Naive thymus-derived CD4-positive, alpha-beta T cell (primary cell): ENCODE data around the gene DAP3. TPM values are rescaled to one million over a fixed set of nuclear protein-coding genes. Genes with fewer than 3 reads are reported as not detected.
"Not testable (repeated sequence)": the region's sequence is repeated elsewhere in the genome, so short reads cannot be mapped to it uniquely, and the experiment has no call there.

Experiments
- ATAC-seq: fragments of 150-1000 bp; cut with Tn5 transposase; 2 replicates; pipeline ENCODE4 v1.10.0; 2021; ENCODE audit warnings: mild to moderate bottlenecking, moderate library complexity
- CTCF ChIA-PET: fragments of 350-600 bp; sonication (Branson Sonifier 250); formaldehyde crosslinking; loops from one replicate; lab custom pipeline; 2021; ENCODE audit warnings: antibody characterized with exemption; lab: Charles Lee
- POLR2A ChIA-PET: fragments of 350-600 bp; sonication (Branson Sonifier 250); formaldehyde crosslinking; loops from one replicate; lab custom pipeline; 2021; ENCODE audit warnings: antibody characterized with exemption, inconsistent platforms; lab: Charles Lee
- DNase-seq, 9 donors: peaks; one replicate each; pipeline versions ENCODE4 v3.0.0 to v3.0.0-alpha.2; 2020 to 2022; ENCODE audit warnings: mixed read lengths in 1 of 9
- H3K27ac ChIP-seq: one replicate; pipeline ENCODE4 v1.7.0; 2013; ENCODE audit warnings: mild to moderate bottlenecking, low read depth, low read length, moderate library complexity
- H3K27me3 ChIP-seq, 2 donors: one replicate each; pipeline ENCODE4 v1.7.0; 2013; ENCODE audit warnings: low read length in 2 of 2, mild to moderate bottlenecking in 2 of 2, moderate library complexity in 2 of 2; ENCODE audit not compliant: control insufficient read depth in 2 of 2, insufficient read depth in 2 of 2
- H3K36me3 ChIP-seq, 3 experiments: 1 replicate in 2 of 3; 2 replicates in 1 of 3; pipeline ENCODE4 v1.7.0; 2013; ENCODE audit warnings: low read length in 3 of 3, mild to moderate bottlenecking in 3 of 3, moderate library complexity in 1 of 3; ENCODE audit not compliant: insufficient read depth in 3 of 3, control insufficient read depth in 2 of 3
- H3K4me1 ChIP-seq, 2 donors: one replicate each; pipeline ENCODE4 v1.7.0; 2013; ENCODE audit warnings: low read length in 2 of 2, mild to moderate bottlenecking in 2 of 2, moderate library complexity in 1 of 2; ENCODE audit not compliant: control insufficient read depth in 2 of 2, insufficient read depth in 2 of 2
- H3K4me3 ChIP-seq: 2 replicates; pipeline ENCODE4 v1.7.0; 2013; ENCODE audit warnings: mild to moderate bottlenecking, low read length
- H3K9me3 ChIP-seq, 3 experiments: 1 replicate in 2 of 3; 2 replicates in 1 of 3; pipeline ENCODE4 v1.7.0; 2013; ENCODE audit warnings: low read length in 3 of 3; ENCODE audit not compliant: control insufficient read depth in 2 of 3
- H3K27ac Mint-ChIP-seq, 9 donors: one replicate each; pipeline ENCODE4 v1.8.0; 2020 to 2022; ENCODE audit warnings: mixed read lengths in 9 of 9, mild to moderate bottlenecking in 8 of 9, moderate library complexity in 5 of 9, inconsistent platforms in 2 of 9
- H3K27me3 Mint-ChIP-seq, 5 donors: one replicate each; pipeline ENCODE4 v1.8.0; 2021 to 2022; ENCODE audit warnings: mixed read lengths in 5 of 5, mild to moderate bottlenecking in 1 of 5
- H3K36me3 Mint-ChIP-seq, 5 donors: one replicate each; pipeline ENCODE4 v1.8.0; 2020 to 2022; ENCODE audit warnings: mixed read lengths in 5 of 5, mild to moderate bottlenecking in 3 of 5, inconsistent platforms in 1 of 5
- H3K4me1 Mint-ChIP-seq, 7 donors: one replicate each; pipeline ENCODE4 v1.8.0; 2020 to 2022; ENCODE audit warnings: mixed read lengths in 7 of 7, mild to moderate bottlenecking in 3 of 7, inconsistent platforms in 1 of 7
- H3K4me3 Mint-ChIP-seq, 10 donors: one replicate each; pipeline ENCODE4 v1.8.0; 2020 to 2022; ENCODE audit warnings: mild to moderate bottlenecking in 10 of 10, mixed read lengths in 10 of 10, moderate library complexity in 6 of 10, inconsistent platforms in 2 of 10
- H3K9me3 Mint-ChIP-seq, 11 donors: one replicate each; pipeline ENCODE4 v1.8.0; 2020 to 2022; ENCODE audit warnings: mixed read lengths in 11 of 11, mild to moderate bottlenecking in 4 of 11, inconsistent platforms in 1 of 11, moderate library complexity in 1 of 11
- intact Hi-C, 2 donors: fragments of 100-400 bp; cut with micrococcal nuclease; formaldehyde crosslinking; loops; one replicate each; pipeline ENCODE4 v1.15.1; 2023
- polyA plus RNA-seq, 2 donors: library from polyadenylated mRNA; unstranded; fragments of 300-500 nt; fragmentation: Illumina TruSeq; gene quantifications; one replicate each; pipeline ENCODE4 v1.2.3, GENCODE V29; 2021
- total RNA-seq, 6 experiments: library from RNA in 5 of 6; stranded (reverse) in 5 of 6; gene quantifications; 1 replicate in 5 of 6; 2 replicates in 1 of 6; pipeline ENCODE4 v1.2.3 and lab custom pipeline; 2021 to 2026

The DAP3 gene
- total and polyA plus RNA-seq, 7 experiments from 2014 or later = 111 to 155 (median 135) TPM

GRCh38 chr1:155759966-155760630 is 71.2 kb downstream of the DAP3 start:
- intact Hi-C loops = no loop called here
- Mint-ChIP-seq H3K36me3 (peaks cover 11 to 47% (median 32%) of the 10 kb centered on the region in 5 donors), H3K4me1 (peaks cover 0 to 6% (median 0%) of the 10 kb centered on the region in 7 donors), H3K4me3 (no peak overlapping the region), H3K27ac (peak overlapping the region in 3 of 9 donors; percentile 59 to 79 (median 67)), H3K27me3 (no peaks in the 10 kb centered on the region), H3K9me3 (no peaks in the 10 kb centered on the region)
- DNase-seq = no peak
- Histone ChIP-seq H3K4me3 (no peak overlapping the region), H3K27ac (no peak overlapping the region), H3K4me1 (no peaks in the 10 kb centered on the region), H3K27me3 (no peaks in the 10 kb centered on the region), H3K36me3 (peaks cover 17 to 81% (median 24%) of the 10 kb centered on the region in 3 experiments), H3K9me3 (no peaks in the 10 kb centered on the region)
- CTCF ChIA-PET = no interaction called here
- no peak for ATAC-seq
- POLR2A ChIA-PET = no interaction called here

- Histone ChIP-seq H3K4me1 (no peaks in the 10 kb centered on the region), H3K27ac (no peak overlapping the region), H3K27me3 (no peaks in the 10 kb centered on the region), H3K4me3 (no peak overlapping the region), H3K9me3 (no peaks in the 10 kb centered on the region), H3K36me3 (peaks cover 22 to 81% (median 24%) of the 10 kb centered on the region in 3 experiments)
- Mint-ChIP-seq H3K4me3 (no peak overlapping the region), H3K9me3 (no peaks in the 10 kb centered on the region), H3K36me3 (peaks cover 18 to 50% (median 40%) of the 10 kb centered on the region in 5 donors), H3K27me3 (no peaks in the 10 kb centered on the region), H3K4me1 (peaks cover 0 to 6% (median 0%) of the 10 kb centered on the region in 7 donors), H3K27ac (peak overlapping the region in 2 of 9 donors; percentile 2 to 79)
- ATAC-seq (no peak), DNase-seq (no peak)
- intact Hi-C loops = no loop called here
- CTCF ChIA-PET = no interaction called here
- POLR2A ChIA-PET = no interaction called here
These were observed 72.0 kb downstream of the DAP3 start for GRCh38 chr1:155760751-155761475.

GRCh38 chr1:155761736-155762405 is 73.0 kb downstream of the DAP3 start:
- H3K9me3 Mint-ChIP-seq = no peaks in the 10 kb centered on the region
- ChIA-PET CTCF (no interaction called here), POLR2A (interaction anchor here (0.6 kb wide), 1 partner anchor 44 kb away, joined by 3 read pairs; no protein-coding TSS in a partner anchor)
- peaks cover 0 to 6% (median 0%) of the 10 kb centered on the region in 7 donors for H3K4me1 Mint-ChIP-seq
- H3K27me3 ChIP-seq = no peaks in the 10 kb centered on the region
- H3K27ac ChIP-seq = no peak overlapping the region
- peak overlapping the region in 5 of 9 donors; percentile 10 to 56 (median 34) for H3K27ac Mint-ChIP-seq
- H3K36me3 Mint-ChIP-seq = peaks cover 19 to 51% (median 41%) of the 10 kb centered on the region in 5 donors
- H3K4me3 Mint-ChIP-seq = peak overlapping the region in 1 of 10 donors; percentile 17
- H3K4me3 ChIP-seq = no peak overlapping the region
- no peaks in the 10 kb centered on the region for H3K27me3 Mint-ChIP-seq
- H3K9me3 ChIP-seq = no peaks in the 10 kb centered on the region
- ATAC-seq (no peak), DNase-seq (no peak)
- no peaks in the 10 kb centered on the region for H3K4me1 ChIP-seq
- peaks cover 24 to 80% (median 29%) of the 10 kb centered on the region in 3 experiments for H3K36me3 ChIP-seq
- intact Hi-C loops = no loop called here

- POLR2A ChIA-PET, DNase-seq, H3K4me1 ChIP-seq, H3K4me1 Mint-ChIP-seq, CTCF ChIA-PET, H3K4me3 ChIP-seq, H3K27ac ChIP-seq, H3K9me3 Mint-ChIP-seq, ATAC-seq, H3K4me3 Mint-ChIP-seq, H3K9me3 ChIP-seq, H3K27me3 ChIP-seq, H3K27me3 Mint-ChIP-seq, intact Hi-C loops: not testable (repeated sequence)
- H3K36me3 ChIP-seq = peaks cover 19 to 82% (median 29%) of the 10 kb centered on the region in 3 experiments
- Mint-ChIP-seq H3K36me3 (peaks cover 19 to 52% (median 37%) of the 10 kb centered on the region in 5 donors), H3K27ac (peak overlapping the region in 2 of 9 donors; percentile 10 to 87)
These were observed 74.4 kb downstream of the DAP3 start for GRCh38 chr1:155763090-155763815.

DNA sequence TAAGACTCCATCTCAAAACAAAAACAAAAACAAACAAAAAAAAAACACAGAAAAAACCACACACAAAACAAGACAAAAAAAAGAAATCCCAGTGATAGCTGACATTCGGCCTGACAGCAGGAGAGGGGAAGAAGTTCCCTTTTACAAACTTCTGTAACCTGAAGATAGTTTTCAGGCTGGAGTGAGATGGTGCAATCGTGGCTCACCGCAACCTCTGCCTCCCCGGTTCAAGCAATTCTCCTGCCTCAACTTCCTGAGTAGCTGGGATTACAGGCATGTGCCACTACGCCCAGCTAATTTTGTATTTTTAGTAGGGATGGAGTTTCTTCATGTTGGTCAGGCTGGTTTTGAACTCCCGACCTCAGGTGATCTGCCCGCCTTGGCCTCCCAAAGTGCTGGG is 75.1 kb downstream of the DAP3 start:
- H3K4me3 Mint-ChIP-seq, H3K4me3 ChIP-seq, H3K27ac Mint-ChIP-seq, H3K4me1 ChIP-seq, POLR2A ChIA-PET, H3K27me3 ChIP-seq, CTCF ChIA-PET, ATAC-seq, H3K9me3 ChIP-seq, H3K27ac ChIP-seq, H3K27me3 Mint-ChIP-seq, H3K4me1 Mint-ChIP-seq, DNase-seq, intact Hi-C loops, H3K9me3 Mint-ChIP-seq: not testable (repeated sequence)
- peaks cover 23 to 80% (median 29%) of the 10 kb centered on the region in 3 experiments for H3K36me3 ChIP-seq
- H3K36me3 Mint-ChIP-seq = peaks cover 23 to 56% (median 40%) of the 10 kb centered on the region in 5 donors

DNA sequence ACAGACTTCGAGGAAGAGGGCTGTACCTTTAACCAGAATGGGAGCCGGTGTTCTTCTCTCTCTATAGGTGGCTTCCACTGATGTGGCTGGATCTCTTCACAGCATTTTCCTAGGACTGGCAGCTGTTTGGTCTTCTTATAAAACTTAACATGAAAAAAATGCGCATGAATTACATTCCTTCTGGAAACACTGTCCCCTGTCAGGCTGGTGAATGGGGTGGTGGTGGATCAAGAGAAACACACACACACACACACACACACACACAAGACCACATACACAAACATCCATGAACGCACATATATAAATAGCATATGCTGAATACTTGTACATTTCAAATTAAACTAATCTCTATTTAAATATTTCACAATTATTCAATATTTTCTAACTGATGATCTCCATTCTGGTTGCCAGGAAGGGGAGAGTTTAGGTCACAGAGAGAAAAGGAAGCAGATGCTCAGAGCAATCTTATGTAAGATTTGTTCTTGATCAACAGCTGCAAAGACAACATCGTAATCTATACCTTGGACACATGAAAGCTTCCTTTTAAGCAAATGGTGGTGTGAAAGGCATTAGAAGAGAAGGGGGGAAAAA is 78.6 kb downstream of the DAP3 start:
- H3K27me3 ChIP-seq, intact Hi-C loops, POLR2A ChIA-PET, H3K4me1 Mint-ChIP-seq, H3K9me3 Mint-ChIP-seq, ATAC-seq, H3K4me3 Mint-ChIP-seq, H3K27ac ChIP-seq, H3K9me3 ChIP-seq, CTCF ChIA-PET, H3K27me3 Mint-ChIP-seq, DNase-seq, H3K4me1 ChIP-seq, H3K4me3 ChIP-seq: not testable (repeated sequence)
- peaks cover 12 to 86% (median 18%) of the 10 kb centered on the region in 3 experiments for H3K36me3 ChIP-seq
- Mint-ChIP-seq H3K27ac (peak overlapping the region in 1 of 9 donors; percentile 8), H3K36me3 (peaks cover 12 to 58% (median 30%) of the 10 kb centered on the region in 5 donors)
